ENCODE measurements around the gene EML6.

DNA sequence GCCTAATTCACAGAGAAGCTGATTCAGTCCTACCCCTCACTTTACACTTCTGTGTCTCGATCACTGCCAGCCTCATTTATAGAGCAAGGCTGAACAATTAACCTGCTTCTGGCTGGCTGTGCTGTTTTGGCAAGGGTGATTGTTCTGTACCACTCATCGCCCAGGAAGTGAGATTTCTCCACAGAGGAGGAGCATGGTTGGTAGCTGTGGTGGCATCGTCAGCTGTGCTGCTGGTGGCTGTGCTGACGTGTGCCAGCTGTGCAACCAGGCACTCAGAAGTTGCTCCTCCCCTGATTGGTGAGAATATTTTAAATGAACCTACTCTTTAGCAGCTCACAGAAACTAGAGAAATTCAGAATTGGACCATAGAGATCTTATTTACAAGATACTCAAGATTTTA, 158.3 kb downstream of the EML6 start:
- no peak for TF ChIP-seq POLR2AphosphoS5 (IDR thresholded peaks at IDR 0.05; ENCODE audit: low read depth, low read length)
- no peak for TF ChIP-seq SIN3A (IDR thresholded peaks at IDR 0.05; ENCODE audit: borderline replicate concordance, insufficient read depth, low read length)
- no peak for TF ChIP-seq FOXP2 (optimal IDR thresholded peaks at IDR 0.05; ENCODE audit: borderline replicate concordance, extremely low read depth, extremely low read length, insufficient read depth)
